ENCODE data around the gene HIBADH. TPM values are rescaled to one million over a fixed set of nuclear protein-coding genes. Genes with fewer than 3 reads are reported as not detected.

Gene HIBADH
- total and polyA plus RNA-seq, 2 donors, result 25.0 to 33.1 TPM

DNA sequence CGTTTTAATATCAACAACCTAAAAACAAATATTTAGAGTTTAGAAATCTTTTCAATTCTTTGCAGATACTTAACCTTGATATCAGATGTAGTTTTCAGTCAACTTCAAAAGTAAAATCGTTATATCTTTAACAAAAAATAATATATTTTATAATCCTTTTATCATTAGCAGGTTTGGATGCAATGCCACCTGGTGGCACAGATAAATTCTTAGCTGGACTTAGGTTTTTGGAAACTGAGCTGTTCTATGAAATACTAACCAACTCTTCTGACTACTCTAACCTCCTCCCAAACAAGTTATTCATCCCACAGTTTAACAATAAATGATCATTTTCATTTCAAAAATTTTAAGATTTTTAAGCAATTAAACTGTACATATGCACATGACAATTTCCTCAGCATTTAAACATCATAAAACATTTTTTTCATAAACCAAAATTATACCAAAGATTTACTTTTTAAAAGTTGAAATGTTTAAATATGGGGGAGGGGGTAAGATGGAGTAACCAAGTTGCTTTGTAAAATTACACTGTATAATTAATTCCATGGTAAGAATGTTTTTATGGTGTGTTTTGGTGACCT lies 56.9 kb downstream of the HIBADH start:
- 47% methylated on average over 2 of the region's 2 CpGs for WGBS
- Histone ChIP-seq H3K27ac (ENCODE audit: low read depth in 1 of 2, low read length in 1 of 2) (no peak overlapping the region), H3K36me3 (ENCODE audit: control insufficient read depth in 2 of 2, insufficient read depth in 2 of 2, low read length in 1 of 2) (no peaks in the 10 kb centered on the region), H3K4me3 (ENCODE audit: low read length in 2 of 2) (no peak overlapping the region), H3K27me3 (ENCODE audit: control insufficient read depth in 2 of 2, insufficient read depth in 1 of 2, low read length in 1 of 2) (no peaks in the 10 kb centered on the region), H3K9me3 (ENCODE audit: control insufficient read depth in 2 of 2, insufficient read depth in 1 of 2, low read length in 1 of 2) (no peaks in the 10 kb centered on the region), H3K4me1 (ENCODE audit: control insufficient read depth in 2 of 2, insufficient read depth in 2 of 2, low read length in 2 of 2) (no peaks in the 10 kb centered on the region)
- no peak for DNase-seq (ENCODE audit: low read depth in 6 of 9, low spot score in 9 of 9)

DNA sequence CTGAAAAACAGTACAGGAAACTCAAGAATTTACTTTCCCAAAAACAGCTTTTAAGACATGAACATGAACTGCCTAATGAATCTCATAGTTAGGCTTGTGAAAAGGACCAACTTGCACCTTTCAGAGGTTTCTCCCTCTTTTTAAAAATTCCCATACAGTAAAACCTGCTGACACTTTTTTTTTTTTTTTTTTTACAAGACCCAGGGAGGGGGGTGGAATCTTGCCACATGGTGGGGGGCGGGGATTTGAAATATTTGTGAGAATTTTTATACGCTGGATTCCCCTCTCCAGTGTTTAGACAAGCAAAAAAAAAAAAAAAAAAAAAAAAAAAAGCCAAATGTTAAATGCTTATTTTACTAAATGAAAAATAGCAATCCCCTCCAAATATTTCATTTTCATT lies 57.4 kb downstream of the HIBADH start:
- no peak overlapping the region for H3K4me3 ChIP-seq (ENCODE audit: low read length in 2 of 2)
- no peaks in the 10 kb centered on the region for H3K4me1 ChIP-seq (ENCODE audit: control insufficient read depth in 2 of 2, insufficient read depth in 2 of 2, low read length in 2 of 2)
- 97% methylated on average over 2 of the region's 2 CpGs for WGBS
- no peak for DNase-seq (ENCODE audit: low read depth in 6 of 9, low spot score in 9 of 9)
- H3K36me3 ChIP-seq (ENCODE audit: control insufficient read depth in 2 of 2, insufficient read depth in 2 of 2, low read length in 1 of 2), result no peaks in the 10 kb centered on the region
- no peak overlapping the region for H3K27ac ChIP-seq (ENCODE audit: low read depth in 1 of 2, low read length in 1 of 2)
- no peaks in the 10 kb centered on the region for H3K9me3 ChIP-seq (ENCODE audit: control insufficient read depth in 2 of 2, insufficient read depth in 1 of 2, low read length in 1 of 2)
- H3K27me3 ChIP-seq (ENCODE audit: control insufficient read depth in 2 of 2, insufficient read depth in 1 of 2, low read length in 1 of 2), result no peaks in the 10 kb centered on the region

GRCh38 chr7:27603813-27604212 lies 58.9 kb downstream of the HIBADH start:
- Histone ChIP-seq H3K27me3 (ENCODE audit: control insufficient read depth in 2 of 2, insufficient read depth in 1 of 2, low read length in 1 of 2) (no peaks in the 10 kb centered on the region), H3K36me3 (ENCODE audit: control insufficient read depth in 2 of 2, insufficient read depth in 2 of 2, low read length in 1 of 2) (no peaks in the 10 kb centered on the region), H3K4me3 (ENCODE audit: low read length in 2 of 2) (no peak overlapping the region), H3K9me3 (ENCODE audit: control insufficient read depth in 2 of 2, insufficient read depth in 1 of 2, low read length in 1 of 2) (no peaks in the 10 kb centered on the region), H3K4me1 (ENCODE audit: control insufficient read depth in 2 of 2, insufficient read depth in 2 of 2, low read length in 2 of 2) (no peaks in the 10 kb centered on the region), H3K27ac (ENCODE audit: low read depth in 1 of 2, low read length in 1 of 2) (no peak overlapping the region)
- no peak for DNase-seq (ENCODE audit: low read depth in 6 of 9, low spot score in 9 of 9)
- WGBS, result 98% methylated on average over 2 of the region's 2 CpGs

- H3K9me3 ChIP-seq (ENCODE audit: control insufficient read depth in 2 of 2, insufficient read depth in 1 of 2, low read length in 1 of 2), result no peaks in the 10 kb centered on the region
- WGBS, result 70% methylated on average over 4 of the region's 4 CpGs
- H3K4me1 ChIP-seq (ENCODE audit: control insufficient read depth in 2 of 2, insufficient read depth in 2 of 2, low read length in 2 of 2), result no peaks in the 10 kb centered on the region
- no peaks in the 10 kb centered on the region for H3K27me3 ChIP-seq (ENCODE audit: control insufficient read depth in 2 of 2, insufficient read depth in 1 of 2, low read length in 1 of 2)
- no peak overlapping the region for H3K27ac ChIP-seq (ENCODE audit: low read depth in 1 of 2, low read length in 1 of 2)
- H3K4me3 ChIP-seq (ENCODE audit: low read length in 2 of 2), result no peak overlapping the region
- DNase-seq (ENCODE audit: low read depth in 6 of 9, low spot score in 9 of 9), result no peak
- H3K36me3 ChIP-seq (ENCODE audit: control insufficient read depth in 2 of 2, insufficient read depth in 2 of 2, low read length in 1 of 2), result no peaks in the 10 kb centered on the region
Observed at GRCh38 chr7:27602766-27603165, 59.9 kb downstream of the HIBADH start.

DNA sequence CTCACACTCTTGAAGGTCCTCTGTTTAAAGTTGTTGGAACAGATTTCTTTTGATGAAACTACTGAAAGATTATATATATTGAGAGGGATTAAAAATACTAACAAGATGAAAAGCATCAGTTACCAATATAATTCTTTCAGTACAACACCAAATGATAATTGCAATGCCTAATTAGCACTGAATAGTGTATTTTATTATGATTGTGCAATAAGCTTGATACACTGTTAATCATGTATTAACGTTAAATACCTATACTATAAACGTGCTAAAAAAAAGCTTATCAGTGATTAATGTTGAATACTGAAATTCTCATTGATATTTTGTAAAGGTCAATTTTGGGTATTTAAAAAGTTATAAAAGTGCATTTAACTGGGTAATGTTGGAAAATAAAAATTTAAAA lies 61.5 kb downstream of the HIBADH start:
- 96% methylated on average over 2 of the region's 2 CpGs for WGBS
- H3K4me3 ChIP-seq (ENCODE audit: low read length in 2 of 2), result no peak overlapping the region
- no peaks in the 10 kb centered on the region for H3K27me3 ChIP-seq (ENCODE audit: control insufficient read depth in 2 of 2, insufficient read depth in 1 of 2, low read length in 1 of 2)
- H3K27ac ChIP-seq (ENCODE audit: low read depth in 1 of 2, low read length in 1 of 2), result no peak overlapping the region
- no peak for DNase-seq (ENCODE audit: low read depth in 6 of 9, low spot score in 9 of 9)
- no peaks in the 10 kb centered on the region for H3K4me1 ChIP-seq (ENCODE audit: control insufficient read depth in 2 of 2, insufficient read depth in 2 of 2, low read length in 2 of 2)
- no peaks in the 10 kb centered on the region for H3K9me3 ChIP-seq (ENCODE audit: control insufficient read depth in 2 of 2, insufficient read depth in 1 of 2, low read length in 1 of 2)
- H3K36me3 ChIP-seq (ENCODE audit: control insufficient read depth in 2 of 2, insufficient read depth in 2 of 2, low read length in 1 of 2), result no peaks in the 10 kb centered on the region

GRCh38 chr7:27600247-27600646 lies 62.4 kb downstream of the HIBADH start:
- WGBS, result 97% methylated on average over 1 of the region's 1 CpG

GRCh38 chr7:27595009-27595408 lies 67.7 kb downstream of the HIBADH start:
- no peak for DNase-seq (ENCODE audit: low read depth in 6 of 9, low spot score in 9 of 9)
- Histone ChIP-seq H3K27me3 (ENCODE audit: control insufficient read depth in 2 of 2, insufficient read depth in 1 of 2, low read length in 1 of 2) (no peaks in the 10 kb centered on the region), H3K27ac (ENCODE audit: low read depth in 1 of 2, low read length in 1 of 2) (no peak overlapping the region), H3K4me3 (ENCODE audit: low read length in 2 of 2) (no peak overlapping the region), H3K4me1 (ENCODE audit: control insufficient read depth in 2 of 2, insufficient read depth in 2 of 2, low read length in 2 of 2) (no peaks in the 10 kb centered on the region), H3K36me3 (ENCODE audit: control insufficient read depth in 2 of 2, insufficient read depth in 2 of 2, low read length in 1 of 2) (no peaks in the 10 kb centered on the region), H3K9me3 (ENCODE audit: control insufficient read depth in 2 of 2, insufficient read depth in 1 of 2, low read length in 1 of 2) (no peaks in the 10 kb centered on the region)
- 98% methylated on average over 5 of the region's 5 CpGs for WGBS

More at GRCh38 chr7:27600247-27600646, 62.4 kb downstream of the HIBADH start:
- Histone ChIP-seq H3K9me3 (ENCODE audit: control insufficient read depth in 2 of 2, insufficient read depth in 1 of 2, low read length in 1 of 2) (no peaks in the 10 kb centered on the region), H3K27ac (ENCODE audit: low read depth in 1 of 2, low read length in 1 of 2) (no peak overlapping the region), H3K36me3 (ENCODE audit: control insufficient read depth in 2 of 2, insufficient read depth in 2 of 2, low read length in 1 of 2) (no peaks in the 10 kb centered on the region), H3K4me3 (ENCODE audit: low read length in 2 of 2) (no peak overlapping the region), H3K4me1 (ENCODE audit: control insufficient read depth in 2 of 2, insufficient read depth in 2 of 2, low read length in 2 of 2) (no peaks in the 10 kb centered on the region), H3K27me3 (ENCODE audit: control insufficient read depth in 2 of 2, insufficient read depth in 1 of 2, low read length in 1 of 2) (no peaks in the 10 kb centered on the region)
- DNase-seq (ENCODE audit: low read depth in 6 of 9, low spot score in 9 of 9), result no peak

DNA sequence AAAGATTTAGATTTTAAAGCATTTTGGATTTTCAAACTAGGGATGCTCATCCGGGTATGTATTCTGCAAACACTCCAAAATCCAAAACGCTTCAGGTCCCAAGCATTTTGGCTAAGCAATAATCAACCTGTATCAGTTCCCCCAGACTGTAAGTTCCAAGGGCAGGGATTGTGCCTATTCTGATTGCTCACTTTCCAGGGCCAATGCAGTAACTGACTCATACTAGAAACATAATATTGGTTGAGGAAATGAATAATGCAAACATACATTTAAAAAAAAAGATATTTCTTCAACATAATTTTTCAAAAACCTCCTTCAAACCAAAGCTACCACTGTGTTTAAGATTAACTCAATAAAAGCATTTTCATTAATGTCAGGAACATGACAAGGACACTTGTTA lies 69.5 kb downstream of the HIBADH start:
- H3K9me3 ChIP-seq (ENCODE audit: control insufficient read depth in 2 of 2, insufficient read depth in 1 of 2, low read length in 1 of 2), result no peaks in the 10 kb centered on the region
- H3K4me3 ChIP-seq (ENCODE audit: low read length in 2 of 2), result no peak overlapping the region
- no peaks in the 10 kb centered on the region for H3K27me3 ChIP-seq (ENCODE audit: control insufficient read depth in 2 of 2, insufficient read depth in 1 of 2, low read length in 1 of 2)
- no peaks in the 10 kb centered on the region for H3K4me1 ChIP-seq (ENCODE audit: control insufficient read depth in 2 of 2, insufficient read depth in 2 of 2, low read length in 2 of 2)
- no peak for DNase-seq (ENCODE audit: low read depth in 6 of 9, low spot score in 9 of 9)
- H3K36me3 ChIP-seq (ENCODE audit: control insufficient read depth in 2 of 2, insufficient read depth in 2 of 2, low read length in 1 of 2), result no peaks in the 10 kb centered on the region
- no peak overlapping the region for H3K27ac ChIP-seq (ENCODE audit: low read depth in 1 of 2, low read length in 1 of 2)
- 99% methylated on average over 2 of the region's 2 CpGs for WGBS

DNA sequence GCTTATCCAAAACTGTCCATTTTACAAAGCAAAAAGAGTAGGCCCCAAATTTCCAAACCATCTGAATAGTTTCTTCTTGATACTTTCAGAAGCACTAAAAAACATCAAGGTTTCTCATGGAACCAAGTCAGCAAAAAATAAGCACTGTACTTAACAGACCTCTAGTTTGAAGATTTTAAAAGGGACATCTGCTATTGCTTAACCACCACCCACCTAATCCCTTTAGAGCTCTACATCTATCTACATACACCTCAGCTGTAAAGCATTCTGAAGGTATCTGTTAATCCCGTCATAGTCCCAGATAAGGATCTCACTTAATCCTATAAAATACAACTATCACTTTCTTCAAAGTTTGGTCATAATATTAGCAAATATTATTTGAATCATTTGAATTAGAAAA lies 72.3 kb downstream of the HIBADH start:
- Histone ChIP-seq H3K36me3 (ENCODE audit: control insufficient read depth in 2 of 2, insufficient read depth in 2 of 2, low read length in 1 of 2) (no peaks in the 10 kb centered on the region), H3K27me3 (ENCODE audit: control insufficient read depth in 2 of 2, insufficient read depth in 1 of 2, low read length in 1 of 2) (no peaks in the 10 kb centered on the region), H3K27ac (ENCODE audit: low read depth in 1 of 2, low read length in 1 of 2) (no peak overlapping the region), H3K4me3 (ENCODE audit: low read length in 2 of 2) (no peak overlapping the region), H3K4me1 (ENCODE audit: control insufficient read depth in 2 of 2, insufficient read depth in 2 of 2, low read length in 2 of 2) (no peaks in the 10 kb centered on the region), H3K9me3 (ENCODE audit: control insufficient read depth in 2 of 2, insufficient read depth in 1 of 2, low read length in 1 of 2) (no peaks in the 10 kb centered on the region)
- no peak for DNase-seq (ENCODE audit: low read depth in 6 of 9, low spot score in 9 of 9)
- 3% methylated on average over 1 of the region's 1 CpG for WGBS

DNA sequence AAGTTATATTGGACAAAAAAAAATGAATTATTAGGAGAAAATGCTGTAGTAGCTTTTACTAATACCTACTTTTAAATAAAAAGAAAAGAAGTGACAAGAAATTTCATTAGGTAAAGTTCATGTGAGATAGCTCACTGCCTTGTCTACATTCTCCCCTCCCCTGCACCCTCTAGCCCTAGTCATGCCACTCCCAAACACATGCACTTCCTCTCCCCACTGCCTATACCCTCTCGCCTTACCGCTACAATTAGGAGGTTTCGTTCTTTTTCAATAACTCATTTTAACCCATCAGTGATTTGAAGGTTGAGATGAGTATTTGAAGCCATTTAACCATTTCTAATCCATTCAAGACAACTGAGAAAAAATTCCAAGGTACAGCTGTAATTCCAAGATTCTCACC lies 75.3 kb downstream of the HIBADH start:
- Histone ChIP-seq H3K9me3 (ENCODE audit: control insufficient read depth in 2 of 2, insufficient read depth in 1 of 2, low read length in 1 of 2) (no peaks in the 10 kb centered on the region), H3K27me3 (ENCODE audit: control insufficient read depth in 2 of 2, insufficient read depth in 1 of 2, low read length in 1 of 2) (no peaks in the 10 kb centered on the region), H3K27ac (ENCODE audit: low read depth in 1 of 2, low read length in 1 of 2) (no peak overlapping the region), H3K36me3 (ENCODE audit: control insufficient read depth in 2 of 2, insufficient read depth in 2 of 2, low read length in 1 of 2) (no peaks in the 10 kb centered on the region), H3K4me3 (ENCODE audit: low read length in 2 of 2) (no peak overlapping the region), H3K4me1 (ENCODE audit: control insufficient read depth in 2 of 2, insufficient read depth in 2 of 2, low read length in 2 of 2) (no peaks in the 10 kb centered on the region)
- no peak for DNase-seq (ENCODE audit: low read depth in 6 of 9, low spot score in 9 of 9)
- 98% methylated on average over 3 of the region's 3 CpGs for WGBS

Data from thymus (tissue), 11 donors.